Peyer's patch (tissue), 4 donors: ENCODE measurements around the gene IQCK. TPM values are rescaled to one million over a fixed set of nuclear protein-coding genes. Genes with fewer than 3 reads are reported as not detected.

Experiments
- DNase-seq, 3 donors: peaks; one replicate each; pipeline ENCODE4 v3.0.0-alpha.2; 2017 to 2019
- H3K27ac ChIP-seq, 4 donors: fragments of 200-600 bp; sonication (generic); one replicate each; pipeline ENCODE4 v1.5.1; 2016 to 2019
- H3K27me3 ChIP-seq, 2 donors: fragments of 200-600 bp; sonication (generic); one replicate each; pipeline ENCODE4 v1.5.1; 2019
- H3K36me3 ChIP-seq, 3 donors: fragments of 200-600 bp; sonication (generic); one replicate each; pipeline ENCODE4 v1.5.1; 2016 to 2019
- H3K4me1 ChIP-seq, 4 donors: fragments of 200-600 bp; sonication (generic); one replicate each; pipeline ENCODE4 v1.5.1; 2016 to 2019
- H3K4me3 ChIP-seq, 4 donors: fragments of 200-600 bp; sonication (generic); 1 replicate in 3 of 4; 2 replicates in 1 of 4; pipeline ENCODE4 v1.5.1; 2016 to 2019; ENCODE audit warnings: mild to moderate bottlenecking in 1 of 4
- H3K9me3 ChIP-seq, 4 donors: fragments of 200-600 bp; sonication (generic); one replicate each; pipeline ENCODE4 v1.5.1; 2016 to 2019; ENCODE audit warnings: mild to moderate bottlenecking in 1 of 4
- POLR2A ChIP-seq, 2 donors: fragments of 450-650 bp; IDR thresholded peaks; one replicate each; pipeline ENCODE4 v1.5.1; 2017; ENCODE audit warnings: antibody characterized with exemption in 2 of 2, mild to moderate bottlenecking in 2 of 2, moderate library complexity in 2 of 2
- total RNA-seq, 4 donors: library from RNA; depleted of rRNA; stranded (reverse); fragments of >200 nt; gene quantifications; one replicate each; pipeline ENCODE4 v1.1.0, GENCODE V29; 2016
- TF ChIP-seq, protein P1 (sequence below), 6 experiments: fragments of 450-650 bp in 4 of 6; fragments of 200-600 bp in 2 of 6; sonication (generic) in 1 of 6; IDR thresholded peaks; one replicate each; pipeline ENCODE4 v1.5.1; 2017 to 2019; ENCODE audit warnings: antibody characterized with exemption in 6 of 6, mild to moderate bottlenecking in 3 of 6, moderate library complexity in 1 of 6

The IQCK gene
- total RNA-seq, 4 donors from 2014 or later: 8.2 to 42.9 (median 10.3) TPM

- H3K27ac ChIP-seq: no peak overlapping the region
- H3K4me1 ChIP-seq: no peaks in the 10 kb centered on the region
- no peak for DNase-seq
- no peak overlapping the region for H3K4me3 ChIP-seq
- no peaks in the 10 kb centered on the region for H3K27me3 ChIP-seq
- H3K36me3 ChIP-seq: peaks cover 0 to 49% (median 0%) of the 10 kb centered on the region in 3 donors
- no peaks in the 10 kb centered on the region for H3K9me3 ChIP-seq
- TF ChIP-seq, protein P1, sequence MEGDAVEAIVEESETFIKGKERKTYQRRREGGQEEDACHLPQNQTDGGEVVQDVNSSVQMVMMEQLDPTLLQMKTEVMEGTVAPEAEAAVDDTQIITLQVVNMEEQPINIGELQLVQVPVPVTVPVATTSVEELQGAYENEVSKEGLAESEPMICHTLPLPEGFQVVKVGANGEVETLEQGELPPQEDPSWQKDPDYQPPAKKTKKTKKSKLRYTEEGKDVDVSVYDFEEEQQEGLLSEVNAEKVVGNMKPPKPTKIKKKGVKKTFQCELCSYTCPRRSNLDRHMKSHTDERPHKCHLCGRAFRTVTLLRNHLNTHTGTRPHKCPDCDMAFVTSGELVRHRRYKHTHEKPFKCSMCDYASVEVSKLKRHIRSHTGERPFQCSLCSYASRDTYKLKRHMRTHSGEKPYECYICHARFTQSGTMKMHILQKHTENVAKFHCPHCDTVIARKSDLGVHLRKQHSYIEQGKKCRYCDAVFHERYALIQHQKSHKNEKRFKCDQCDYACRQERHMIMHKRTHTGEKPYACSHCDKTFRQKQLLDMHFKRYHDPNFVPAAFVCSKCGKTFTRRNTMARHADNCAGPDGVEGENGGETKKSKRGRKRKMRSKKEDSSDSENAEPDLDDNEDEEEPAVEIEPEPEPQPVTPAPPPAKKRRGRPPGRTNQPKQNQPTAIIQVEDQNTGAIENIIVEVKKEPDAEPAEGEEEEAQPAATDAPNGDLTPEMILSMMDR (IDR thresholded peaks at IDR 0.05): peak in 1 of 6 experiments; percentile 2
- no peak for TF ChIP-seq POLR2A (IDR thresholded peaks at IDR 0.05)
These were observed 37.2 kb upstream of the IQCK start for GRCh38 chr16:19680881-19681340.

GRCh38 chr16:19681637-19682036, 36.4 kb upstream of the IQCK start:
- Histone ChIP-seq H3K36me3 (peaks cover 0 to 49% (median 0%) of the 10 kb centered on the region in 3 donors), H3K4me3 (no peak overlapping the region), H3K4me1 (no peaks in the 10 kb centered on the region), H3K27ac (no peak overlapping the region), H3K27me3 (no peaks in the 10 kb centered on the region), H3K9me3 (no peaks in the 10 kb centered on the region)
- TF ChIP-seq POLR2A (IDR thresholded peaks at IDR 0.05): no peak
- TF ChIP-seq, protein P1 (IDR thresholded peaks at IDR 0.05): no peak
- no peak for DNase-seq

DNA sequence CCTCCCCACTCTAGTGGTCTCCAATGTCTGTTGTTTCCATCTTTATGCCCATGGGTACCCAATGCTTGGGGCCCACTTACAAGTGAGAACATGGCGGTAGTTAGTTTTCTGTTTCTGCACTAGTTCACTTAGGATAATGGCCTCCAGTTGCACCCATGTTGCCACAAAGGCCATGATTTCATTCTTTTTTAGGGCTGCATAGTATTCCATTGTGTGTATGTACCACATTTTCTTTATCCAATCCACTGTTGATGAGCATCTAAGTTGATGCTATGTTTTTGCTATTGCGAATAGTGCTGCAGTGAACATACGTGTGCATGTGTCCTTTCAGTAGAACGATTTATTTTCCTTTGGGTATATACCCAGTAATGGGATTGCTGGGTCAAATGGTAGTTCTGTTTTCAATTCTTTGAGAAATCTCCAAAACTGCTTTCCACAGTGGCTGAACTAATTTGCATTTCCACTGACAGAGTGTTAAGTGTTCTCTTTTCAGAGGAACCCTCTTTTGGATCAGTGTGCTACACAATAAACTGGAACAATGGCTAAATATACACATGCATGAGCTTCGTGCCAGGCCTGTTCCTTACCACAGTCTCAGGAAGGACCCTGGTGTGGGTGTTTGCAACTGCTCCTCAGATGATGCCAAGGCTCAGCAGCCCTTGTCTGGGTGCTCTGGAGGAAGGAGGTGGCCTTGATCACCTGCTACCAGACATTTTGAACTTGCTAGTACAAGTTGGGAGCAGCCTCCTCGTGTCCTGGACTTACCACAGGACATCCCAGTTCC, 34.4 kb upstream of the IQCK start:
- TF ChIP-seq POLR2A (IDR thresholded peaks at IDR 0.05): no peak
- TF ChIP-seq, protein P1 (IDR thresholded peaks at IDR 0.05): no peak
- DNase-seq: no peak
- no peaks in the 10 kb centered on the region for H3K4me1 ChIP-seq
- H3K27me3 ChIP-seq: no peaks in the 10 kb centered on the region
- peaks cover 0 to 68% (median 0%) of the 10 kb centered on the region in 3 donors for H3K36me3 ChIP-seq
- no peak overlapping the region for H3K4me3 ChIP-seq
- H3K9me3 ChIP-seq: no peaks in the 10 kb centered on the region
- no peak overlapping the region for H3K27ac ChIP-seq

- H3K27me3 ChIP-seq: no peaks in the 10 kb centered on the region
- no peaks in the 10 kb centered on the region for H3K4me1 ChIP-seq
- H3K36me3 ChIP-seq: peaks cover 0 to 70% (median 0%) of the 10 kb centered on the region in 3 donors
- TF ChIP-seq, protein P1 (IDR thresholded peaks at IDR 0.05): no peak
- TF ChIP-seq POLR2A (IDR thresholded peaks at IDR 0.05): no peak
- no peak for DNase-seq
- H3K4me3 ChIP-seq: no peak overlapping the region
- H3K27ac ChIP-seq: no peak overlapping the region
- no peaks in the 10 kb centered on the region for H3K9me3 ChIP-seq
These were observed 32.9 kb upstream of the IQCK start for GRCh38 chr16:19685176-19685575.

DNA sequence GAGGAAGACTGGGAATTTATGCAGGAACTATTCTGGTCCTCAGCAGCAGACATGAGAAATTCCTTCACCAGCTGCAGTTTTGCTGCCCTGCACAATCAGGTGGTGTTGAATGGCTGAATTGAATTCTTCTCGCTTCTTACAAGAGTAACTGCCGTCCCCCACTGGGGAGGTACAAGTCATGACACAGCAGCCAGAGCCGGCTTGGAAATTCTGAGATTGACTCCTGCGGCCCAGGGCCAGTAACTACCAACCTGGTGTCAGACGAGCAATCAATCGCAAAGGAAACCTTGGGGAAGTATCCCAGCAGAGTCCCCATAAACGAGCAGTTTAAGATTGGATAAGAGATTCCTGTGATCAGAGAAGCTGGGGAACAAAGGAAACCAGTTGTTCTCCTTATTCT, 30.8 kb upstream of the IQCK start:
- TF ChIP-seq POLR2A (IDR thresholded peaks at IDR 0.05): no peak
- TF ChIP-seq, protein P1 (IDR thresholded peaks at IDR 0.05): no peak
- no peak for DNase-seq
- Histone ChIP-seq H3K27ac (no peak overlapping the region), H3K9me3 (no peaks in the 10 kb centered on the region), H3K4me3 (no peak overlapping the region), H3K36me3 (peaks cover 0 to 73% (median 0%) of the 10 kb centered on the region in 3 donors), H3K27me3 (no peaks in the 10 kb centered on the region), H3K4me1 (no peaks in the 10 kb centered on the region)
